K562 (cell line): Measurements from ENCODE around the gene PPM1N. TPM values are rescaled to one million over a fixed set of nuclear protein-coding genes. Genes with fewer than 3 reads are reported as not detected.

Source experiments
- FOS ChIP-seq: IDR thresholded peaks from 3 replicates; pipeline ENCODE4 v1.6.1; 2011; ENCODE audit not compliant: insufficient read length; ENCODE audit errors: extremely low read depth
- FOXA3 ChIP-seq, 2 experiments: fragments of 450-650 bp in 1 of 2; sonication (generic) in 1 of 2; formaldehyde crosslinking; IDR thresholded peaks in 1 of 2; conservative IDR thresholded peaks in 1 of 2; 2 replicates each; pipeline versions ENCODE4 v1.4.0 to v1.8.0; 2020 to 2022; ENCODE audit warnings: mild to moderate bottlenecking in 2 of 2, missing genetic modification reagents in 1 of 2
- FOXJ3 ChIP-seq: sonication (generic); formaldehyde crosslinking; IDR thresholded peaks from 2 replicates; pipeline ENCODE4 v1.4.0; 2020; ENCODE audit warnings: mild to moderate bottlenecking, missing genetic modification reagents
- KLF16 ChIP-seq: IDR thresholded peaks from 2 replicates; pipeline ENCODE4 v1.6.1; 2016; ENCODE audit warnings: antibody characterized with exemption
- MCM2 ChIP-seq: fragments of 450-650 bp; IDR thresholded peaks from 2 replicates; pipeline ENCODE4 v1.6.1; 2017; ENCODE audit warnings: low read depth, mild to moderate bottlenecking
- MYBL2 ChIP-seq, 2 experiments: fragments of 450-650 bp in 1 of 2; sonication (generic) in 1 of 2; formaldehyde crosslinking in 1 of 2; IDR thresholded peaks; 2 replicates each; pipeline versions ENCODE4 v1.6.1 to v1.8.1; 2017 to 2022; ENCODE audit warnings: borderline replicate concordance in 1 of 2, inconsistent platforms in 1 of 2, low read depth in 1 of 2, mild to moderate bottlenecking in 1 of 2, missing genetic modification reagents in 1 of 2, moderate library complexity in 1 of 2
- NRF1 ChIP-seq, 2 experiments: fragments of 450-650 bp; IDR thresholded peaks in 1 of 2; conservative IDR thresholded peaks in 1 of 2; 2 replicates each; pipeline ENCODE4 v1.6.1; 2014; ENCODE audit warnings: mild to moderate bottlenecking in 2 of 2
- POU5F1 ChIP-seq: fragments of 150-350 bp; IDR thresholded peaks from 2 replicates; pipeline ENCODE4 v1.6.1; 2014; ENCODE audit warnings: borderline replicate concordance, low read length, low read depth, mild to moderate bottlenecking; ENCODE audit not compliant: partially characterized antibody
- RBM22 ChIP-seq: fragments of 200-400 bp; formaldehyde crosslinking; IDR thresholded peaks from 2 replicates; pipeline ENCODE4 v1.6.1; 2018; ENCODE audit warnings: low read length, low read depth; ENCODE audit not compliant: poor library complexity, severe bottlenecking
- SAFB ChIP-seq: fragments of 200-400 bp; formaldehyde crosslinking; IDR thresholded peaks from 2 replicates; pipeline ENCODE4 v1.6.1; 2017; ENCODE audit warnings: low read depth, low read length, borderline replicate concordance
- ZFPM2 ChIP-seq: fragments of 250-450 bp; sonication (Bioruptor Pico); IDR thresholded peaks from 2 replicates; pipeline ENCODE4 v1.5.1; 2022; ENCODE audit warnings: mild to moderate bottlenecking
- ZNF347 ChIP-seq: fragments of 450-650 bp; formaldehyde crosslinking; IDR thresholded peaks from 2 replicates; pipeline ENCODE4 v1.4.0; 2020; ENCODE audit warnings: low read depth, mild to moderate bottlenecking, moderate library complexity
- ZNF408 ChIP-seq: fragments of 250-450 bp; sonication (Bioruptor Pico); IDR thresholded peaks from 2 replicates; pipeline ENCODE4 v1.4.0; 2020; ENCODE audit warnings: low read depth, mild to moderate bottlenecking, moderate library complexity
- ZNF79 ChIP-seq: fragments of 250-450 bp; sonication (Bioruptor Pico); IDR thresholded peaks from 2 replicates; pipeline ENCODE4 v1.4.0; 2020; ENCODE audit warnings: low read depth, mild to moderate bottlenecking, moderate library complexity
- polyA plus RNA-seq, 8 experiments: library from polyadenylated mRNA; depleted of rRNA in 4 of 8; stranded (reverse) in 5 of 8; unstranded in 3 of 8; fragments of >200 nt; fragmentation: Nextera tagmentation in 2 of 8; fragmentation: Illumina TruSeq in 1 of 8; extraction: Ambion mirVana in 2 of 8; extraction: Trizol in 1 of 8; gene quantifications; 2 replicates each; pipeline versions ENCODE4 v1.2.1 to v1.2.3, GENCODE V29; 2011 to 2014; ENCODE audit warnings: inconsistent platforms in 1 of 8, missing spikeins in 1 of 8
- total RNA-seq, 7 experiments: library from RNA; depleted of rRNA in 6 of 7; stranded (reverse); fragments of >200 nt in 6 of 7; fragmentation: Illumina TruSeq in 2 of 7; extraction: Trizol in 2 of 7; gene quantifications; 2 replicates each; pipeline versions ENCODE4 v1.2.1 to v1.2.3, GENCODE V29; 2011 to 2021; ENCODE audit warnings: low replicate concordance in 1 of 7
- TF ChIP-seq, protein P1 (sequence below), 2 experiments: IDR thresholded peaks in 1 of 2; conservative IDR thresholded peaks in 1 of 2; 2 replicates each; pipeline ENCODE4 v1.6.1; 2016; ENCODE audit warnings: low read depth in 2 of 2, mild to moderate bottlenecking in 1 of 2, missing compliant biosample characterization in 1 of 2, missing genetic modification characterization in 1 of 2, moderate library complexity in 1 of 2
- TF ChIP-seq, protein P2 (sequence below): fragments of 250-450 bp; sonication (Bioruptor Pico); IDR thresholded peaks from 2 replicates; pipeline ENCODE4 v1.5.0; 2021; ENCODE audit warnings: mild to moderate bottlenecking, moderate library complexity
- TF ChIP-seq, protein P3 (sequence below): fragments of 450-650 bp; formaldehyde crosslinking; IDR thresholded peaks from 2 replicates; pipeline ENCODE4 v1.4.0; 2020; ENCODE audit warnings: mild to moderate bottlenecking, moderate library complexity

Gene PPM1N
- total and polyA plus RNA-seq, 9 of the 15 experiments (the other 6 are each of a cell fraction or from before 2014, with no cell fraction given) = 4.5 to 15.6 (median 8.7) TPM

DNA sequence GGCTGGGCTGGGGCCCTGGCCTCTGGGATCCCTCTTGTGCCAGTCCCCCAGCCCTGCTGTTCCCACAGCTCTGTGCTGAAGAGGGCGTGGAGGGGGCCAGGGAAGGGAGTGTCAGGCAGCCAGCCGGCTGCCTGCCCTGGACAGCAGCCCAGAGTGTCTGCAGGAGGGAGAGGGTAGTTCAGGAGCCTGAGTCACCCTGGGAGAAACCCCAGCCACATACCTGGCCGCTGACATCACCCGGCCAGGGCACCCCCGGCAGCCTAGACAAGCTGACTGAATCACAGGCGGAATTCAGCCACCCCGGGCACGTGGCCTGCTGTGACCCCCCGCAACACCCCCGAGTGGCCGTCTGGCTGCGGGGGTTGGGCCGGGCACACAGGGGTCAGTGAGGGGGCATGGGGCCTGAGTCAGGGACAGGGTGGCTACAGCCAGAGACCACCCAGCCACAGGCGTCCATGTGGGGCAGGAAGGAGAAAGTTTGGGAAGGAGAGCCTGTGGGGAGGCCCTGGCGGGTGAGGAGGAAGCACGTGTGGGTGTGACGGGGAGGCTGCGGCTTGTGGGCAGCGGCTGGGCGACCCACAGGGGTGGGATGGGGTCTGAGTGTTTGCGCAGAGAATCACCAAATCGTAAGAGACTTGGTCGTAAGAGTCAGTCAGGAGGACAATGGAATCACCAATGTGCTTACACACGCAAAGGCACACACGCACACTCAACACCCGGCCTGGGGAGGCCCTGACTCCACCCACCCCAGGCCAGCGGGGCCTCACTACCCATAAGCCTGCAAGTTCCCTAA is 42.3 kb upstream of the PPM1N start (continued):
- TF ChIP-seq FOXA3 (CRISPR knock-in tag; conservative IDR thresholded peaks at IDR 0.05 in 1 of 2, IDR thresholded peaks at IDR 0.05 in 1 of 2) = peak in 1 of 2 experiments; percentile 42; a peak in 1 of 4 replicates
- peak; percentile 52 to 64; a peak in 3 of 4 replicates for TF ChIP-seq NRF1 (conservative IDR thresholded peaks at IDR 0.05 in 1 of 2, IDR thresholded peaks at IDR 0.05 in 1 of 2)
- TF ChIP-seq FOS = peak; percentile 19
- no peak for TF ChIP-seq ZNF79 (CRISPR knock-in tag)
- no peak for TF ChIP-seq POU5F1
- TF ChIP-seq, protein P1, sequence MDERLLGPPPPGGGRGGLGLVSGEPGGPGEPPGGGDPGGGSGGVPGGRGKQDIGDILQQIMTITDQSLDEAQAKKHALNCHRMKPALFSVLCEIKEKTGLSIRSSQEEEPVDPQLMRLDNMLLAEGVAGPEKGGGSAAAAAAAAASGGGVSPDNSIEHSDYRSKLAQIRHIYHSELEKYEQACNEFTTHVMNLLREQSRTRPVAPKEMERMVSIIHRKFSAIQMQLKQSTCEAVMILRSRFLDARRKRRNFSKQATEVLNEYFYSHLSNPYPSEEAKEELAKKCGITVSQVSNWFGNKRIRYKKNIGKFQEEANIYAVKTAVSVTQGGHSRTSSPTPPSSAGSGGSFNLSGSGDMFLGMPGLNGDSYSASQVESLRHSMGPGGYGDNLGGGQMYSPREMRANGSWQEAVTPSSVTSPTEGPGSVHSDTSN (CRISPR knock-in tag; IDR thresholded peaks at IDR 0.05; ENCODE audit: low read depth) = no peak
- TF ChIP-seq, protein P1 (tag; conservative IDR thresholded peaks at IDR 0.05; ENCODE audit: low read depth) = no peak
- TF ChIP-seq, protein P2, sequence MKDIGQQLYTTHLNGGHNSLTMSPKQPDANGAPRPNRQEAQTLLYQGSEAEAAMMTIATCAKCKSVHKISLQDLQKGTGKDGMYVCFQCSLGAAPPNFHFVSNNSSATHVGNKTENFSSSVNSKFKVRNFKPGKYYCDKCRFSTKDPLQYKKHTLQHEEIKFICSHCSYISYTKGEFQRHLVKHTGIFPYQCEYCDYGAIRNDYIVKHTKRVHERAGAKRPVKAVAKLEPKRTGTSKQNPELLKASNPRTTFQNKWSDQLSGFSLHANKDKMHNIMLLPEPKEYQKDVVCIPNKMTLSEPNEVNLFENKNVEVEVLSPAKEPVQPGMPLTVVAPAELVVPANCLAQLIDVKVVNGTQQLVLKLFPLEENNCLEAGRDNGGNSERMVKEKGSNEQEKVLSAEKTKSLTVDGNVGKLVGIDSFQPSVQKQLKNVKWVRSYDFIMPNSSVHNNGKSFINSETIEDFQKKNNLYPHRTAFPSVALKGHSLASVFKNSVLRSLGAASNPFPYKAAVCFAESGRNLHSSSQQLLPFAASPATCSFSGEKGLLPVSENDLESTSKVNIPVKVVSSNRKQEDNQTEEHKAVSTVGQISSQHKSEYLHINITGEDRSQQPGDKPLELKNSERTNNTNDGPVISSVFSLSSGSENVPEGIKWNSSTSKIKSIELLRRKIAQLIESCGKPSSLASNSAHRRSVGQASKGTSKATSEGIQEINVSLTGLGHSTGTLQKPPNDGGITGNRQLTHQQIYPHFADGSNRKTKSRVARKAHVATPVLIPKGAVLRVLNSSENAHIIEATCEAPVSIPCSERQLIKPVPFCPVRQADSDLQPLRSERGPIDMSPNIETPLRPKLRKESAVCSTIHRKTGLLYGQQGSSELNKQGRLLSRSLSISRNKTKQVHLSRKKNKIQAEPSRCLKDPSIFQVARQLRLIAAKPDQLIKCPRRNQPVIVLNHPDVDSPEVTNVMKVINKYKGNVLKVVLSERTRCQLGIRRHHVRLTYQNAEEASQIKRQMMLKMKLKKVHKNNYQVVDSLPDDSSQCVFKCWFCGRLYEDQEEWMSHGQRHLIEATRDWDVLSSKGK (CRISPR knock-in tag) = no peak
- no peak for TF ChIP-seq ZNF408 (CRISPR knock-in tag)
- TF ChIP-seq SAFB = no peak
- TF ChIP-seq ZFPM2 (CRISPR knock-in tag) = no peak
- no peak for TF ChIP-seq ZNF347
- no peak for TF ChIP-seq FOXJ3 (CRISPR knock-in tag)
- TF ChIP-seq MCM2 = no peak
- no peak for TF ChIP-seq RBM22
- TF ChIP-seq KLF16 = no peak
- TF ChIP-seq, protein P3, sequence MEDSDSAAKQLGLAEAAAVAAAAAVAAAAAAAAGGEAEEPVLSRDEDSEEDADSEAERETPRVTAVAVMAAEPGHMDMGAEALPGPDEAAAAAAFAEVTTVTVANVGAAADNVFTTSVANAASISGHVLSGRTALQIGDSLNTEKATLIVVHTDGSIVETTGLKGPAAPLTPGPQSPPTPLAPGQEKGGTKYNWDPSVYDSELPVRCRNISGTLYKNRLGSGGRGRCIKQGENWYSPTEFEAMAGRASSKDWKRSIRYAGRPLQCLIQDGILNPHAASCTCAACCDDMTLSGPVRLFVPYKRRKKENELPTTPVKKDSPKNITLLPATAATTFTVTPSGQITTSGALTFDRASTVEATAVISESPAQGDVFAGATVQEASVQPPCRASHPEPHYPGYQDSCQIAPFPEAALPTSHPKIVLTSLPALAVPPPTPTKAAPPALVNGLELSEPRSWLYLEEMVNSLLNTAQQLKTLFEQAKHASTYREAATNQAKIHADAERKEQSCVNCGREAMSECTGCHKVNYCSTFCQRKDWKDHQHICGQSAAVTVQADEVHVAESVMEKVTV (CRISPR knock-in tag) = no peak
- TF ChIP-seq MYBL2 (IDR thresholded peaks at IDR 0.05; ENCODE audit: low read depth) = no peak
- TF ChIP-seq MYBL2 (CRISPR knock-in tag; IDR thresholded peaks at IDR 0.05; ENCODE audit: borderline replicate concordance) = no peak
